K562 (cell line): Measurements from ENCODE around the gene TAS1R3. TPM values are rescaled to one million over a fixed set of nuclear protein-coding genes. Genes with fewer than 3 reads are reported as not detected.

ENCODE experiments used
- BCOR ChIP-seq: fragments of 450-650 bp; IDR thresholded peaks from 2 replicates; pipeline ENCODE4 v1.6.1; 2016
- CBX1 ChIP-seq: sonication (generic); IDR thresholded peaks from 2 replicates; pipeline ENCODE4 v1.6.1; 2016; ENCODE audit warnings: antibody characterized with exemption, low read depth, mild to moderate bottlenecking
- EGR1 ChIP-seq: fragments of 450-650 bp; conservative IDR thresholded peaks from 2 replicates; pipeline ENCODE4 v1.6.1; 2017; ENCODE audit warnings: mild to moderate bottlenecking
- IRF2 ChIP-seq: sonication (generic); formaldehyde crosslinking; IDR thresholded peaks from 2 replicates; pipeline ENCODE4 v1.8.1; 2022; ENCODE audit warnings: mild to moderate bottlenecking, missing genetic modification reagents
- KDM2B ChIP-seq: fragments of 250-450 bp; sonication (Bioruptor Pico); IDR thresholded peaks from 2 replicates; pipeline ENCODE4 v1.8.0; 2021; ENCODE audit warnings: mild to moderate bottlenecking, moderate library complexity
- MAX ChIP-seq: sonication (generic); formaldehyde crosslinking; IDR thresholded peaks from 2 replicates; pipeline ENCODE4 v1.9.0; 2022; ENCODE audit warnings: mild to moderate bottlenecking, missing genetic modification reagents
- MAZ ChIP-seq, 2 experiments: fragments of 450-650 bp in 1 of 2; sonication (generic) in 1 of 2; formaldehyde crosslinking; IDR thresholded peaks in 1 of 2; conservative IDR thresholded peaks in 1 of 2; 2 replicates each; pipeline versions ENCODE4 v1.4.0 to v1.5.0; 2020; ENCODE audit warnings: mild to moderate bottlenecking in 1 of 2, missing genetic modification reagents in 1 of 2
- MYBL2 ChIP-seq, 2 experiments: fragments of 450-650 bp in 1 of 2; sonication (generic) in 1 of 2; formaldehyde crosslinking in 1 of 2; IDR thresholded peaks; 2 replicates each; pipeline versions ENCODE4 v1.6.1 to v1.8.1; 2017 to 2022; ENCODE audit warnings: borderline replicate concordance in 1 of 2, inconsistent platforms in 1 of 2, low read depth in 1 of 2, mild to moderate bottlenecking in 1 of 2, missing genetic modification reagents in 1 of 2, moderate library complexity in 1 of 2
- SNRNP70 ChIP-seq: fragments of 200-400 bp; formaldehyde crosslinking; optimal IDR thresholded peaks from 2 replicates; pipeline ENCODE3; 2017; ENCODE audit warnings: low read depth, low read length
- SPI1 ChIP-seq: IDR thresholded peaks from 2 replicates; pipeline ENCODE4 v1.6.1; 2011; ENCODE audit warnings: low read depth, low read length, control low read depth, borderline replicate concordance
- TGIF2 ChIP-seq: sonication (generic); formaldehyde crosslinking; IDR thresholded peaks from 2 replicates; pipeline ENCODE4 v1.8.1; 2022; ENCODE audit warnings: mild to moderate bottlenecking, missing genetic modification reagents, moderate library complexity
- polyA plus RNA-seq, 8 experiments: library from polyadenylated mRNA; depleted of rRNA in 4 of 8; stranded (reverse) in 5 of 8; unstranded in 3 of 8; fragments of >200 nt; fragmentation: Nextera tagmentation in 2 of 8; fragmentation: Illumina TruSeq in 1 of 8; extraction: Ambion mirVana in 2 of 8; extraction: Trizol in 1 of 8; gene quantifications; 2 replicates each; pipeline versions ENCODE4 v1.2.1 to v1.2.3, GENCODE V29; 2011 to 2014; ENCODE audit warnings: inconsistent platforms in 1 of 8, missing spikeins in 1 of 8
- total RNA-seq, 7 experiments: library from RNA; depleted of rRNA in 6 of 7; stranded (reverse); fragments of >200 nt in 6 of 7; fragmentation: Illumina TruSeq in 2 of 7; extraction: Trizol in 2 of 7; gene quantifications; 2 replicates each; pipeline versions ENCODE4 v1.2.1 to v1.2.3, GENCODE V29; 2011 to 2021; ENCODE audit warnings: low replicate concordance in 1 of 7
- TF ChIP-seq, protein P1 (sequence below), 2 experiments: fragments of 450-650 bp; formaldehyde crosslinking in 1 of 2; IDR thresholded peaks; 2 replicates each; pipeline versions ENCODE4 v1.4.0 to v1.6.1; 2014 to 2020; ENCODE audit warnings: mild to moderate bottlenecking in 2 of 2, borderline replicate concordance in 1 of 2, low read depth in 1 of 2
- TF ChIP-seq, protein P2 (sequence below): sonication (generic); formaldehyde crosslinking; IDR thresholded peaks from 2 replicates; pipeline ENCODE4 v1.8.1; 2023; ENCODE audit warnings: mild to moderate bottlenecking, missing genetic modification reagents

Gene TAS1R3
- total and polyA plus RNA-seq, 9 of the 15 experiments (the other 6 are each of a cell fraction or from before 2014, with no cell fraction given): 0.07 to 0.13 TPM; not detected in 7

- TF ChIP-seq, protein P1, sequence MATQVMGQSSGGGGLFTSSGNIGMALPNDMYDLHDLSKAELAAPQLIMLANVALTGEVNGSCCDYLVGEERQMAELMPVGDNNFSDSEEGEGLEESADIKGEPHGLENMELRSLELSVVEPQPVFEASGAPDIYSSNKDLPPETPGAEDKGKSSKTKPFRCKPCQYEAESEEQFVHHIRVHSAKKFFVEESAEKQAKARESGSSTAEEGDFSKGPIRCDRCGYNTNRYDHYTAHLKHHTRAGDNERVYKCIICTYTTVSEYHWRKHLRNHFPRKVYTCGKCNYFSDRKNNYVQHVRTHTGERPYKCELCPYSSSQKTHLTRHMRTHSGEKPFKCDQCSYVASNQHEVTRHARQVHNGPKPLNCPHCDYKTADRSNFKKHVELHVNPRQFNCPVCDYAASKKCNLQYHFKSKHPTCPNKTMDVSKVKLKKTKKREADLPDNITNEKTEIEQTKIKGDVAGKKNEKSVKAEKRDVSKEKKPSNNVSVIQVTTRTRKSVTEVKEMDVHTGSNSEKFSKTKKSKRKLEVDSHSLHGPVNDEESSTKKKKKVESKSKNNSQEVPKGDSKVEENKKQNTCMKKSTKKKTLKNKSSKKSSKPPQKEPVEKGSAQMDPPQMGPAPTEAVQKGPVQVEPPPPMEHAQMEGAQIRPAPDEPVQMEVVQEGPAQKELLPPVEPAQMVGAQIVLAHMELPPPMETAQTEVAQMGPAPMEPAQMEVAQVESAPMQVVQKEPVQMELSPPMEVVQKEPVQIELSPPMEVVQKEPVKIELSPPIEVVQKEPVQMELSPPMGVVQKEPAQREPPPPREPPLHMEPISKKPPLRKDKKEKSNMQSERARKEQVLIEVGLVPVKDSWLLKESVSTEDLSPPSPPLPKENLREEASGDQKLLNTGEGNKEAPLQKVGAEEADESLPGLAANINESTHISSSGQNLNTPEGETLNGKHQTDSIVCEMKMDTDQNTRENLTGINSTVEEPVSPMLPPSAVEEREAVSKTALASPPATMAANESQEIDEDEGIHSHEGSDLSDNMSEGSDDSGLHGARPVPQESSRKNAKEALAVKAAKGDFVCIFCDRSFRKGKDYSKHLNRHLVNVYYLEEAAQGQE (IDR thresholded peaks at IDR 0.05; ENCODE audit: borderline replicate concordance): no peak
- TF ChIP-seq, protein P1 (CRISPR knock-in tag; IDR thresholded peaks at IDR 0.05; ENCODE audit: low read depth): no peak
- TF ChIP-seq, protein P2, sequence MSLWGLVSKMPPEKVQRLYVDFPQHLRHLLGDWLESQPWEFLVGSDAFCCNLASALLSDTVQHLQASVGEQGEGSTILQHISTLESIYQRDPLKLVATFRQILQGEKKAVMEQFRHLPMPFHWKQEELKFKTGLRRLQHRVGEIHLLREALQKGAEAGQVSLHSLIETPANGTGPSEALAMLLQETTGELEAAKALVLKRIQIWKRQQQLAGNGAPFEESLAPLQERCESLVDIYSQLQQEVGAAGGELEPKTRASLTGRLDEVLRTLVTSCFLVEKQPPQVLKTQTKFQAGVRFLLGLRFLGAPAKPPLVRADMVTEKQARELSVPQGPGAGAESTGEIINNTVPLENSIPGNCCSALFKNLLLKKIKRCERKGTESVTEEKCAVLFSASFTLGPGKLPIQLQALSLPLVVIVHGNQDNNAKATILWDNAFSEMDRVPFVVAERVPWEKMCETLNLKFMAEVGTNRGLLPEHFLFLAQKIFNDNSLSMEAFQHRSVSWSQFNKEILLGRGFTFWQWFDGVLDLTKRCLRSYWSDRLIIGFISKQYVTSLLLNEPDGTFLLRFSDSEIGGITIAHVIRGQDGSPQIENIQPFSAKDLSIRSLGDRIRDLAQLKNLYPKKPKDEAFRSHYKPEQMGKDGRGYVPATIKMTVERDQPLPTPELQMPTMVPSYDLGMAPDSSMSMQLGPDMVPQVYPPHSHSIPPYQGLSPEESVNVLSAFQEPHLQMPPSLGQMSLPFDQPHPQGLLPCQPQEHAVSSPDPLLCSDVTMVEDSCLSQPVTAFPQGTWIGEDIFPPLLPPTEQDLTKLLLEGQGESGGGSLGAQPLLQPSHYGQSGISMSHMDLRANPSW (CRISPR knock-in tag): peak; percentile 84; the same call in 1 of the 2 replicates
- TF ChIP-seq KDM2B (CRISPR knock-in tag) (peak; percentile 87; the same call in 1 of the 2 replicates), TGIF2 (CRISPR knock-in tag) (peak; percentile 99), MAZ (CRISPR knock-in tag; conservative IDR thresholded peaks at IDR 0.05 in 1 of 2, IDR thresholded peaks at IDR 0.05 in 1 of 2) (peak; percentile 77 to 89), MAX (CRISPR knock-in tag) (peak; percentile 85), EGR1 (peak; percentile 70), IRF2 (no peak), SNRNP70 (no peak), BCOR (no peak), MYBL2 (IDR thresholded peaks at IDR 0.05; ENCODE audit: low read depth) (no peak), MYBL2 (CRISPR knock-in tag; IDR thresholded peaks at IDR 0.05; ENCODE audit: borderline replicate concordance) (no peak), SPI1 (no peak), CBX1 (no peak; the same call in 1 of the 2 replicates)
Measured at GRCh38 chr1:1307923-1308755, 22.9 kb upstream of the TAS1R3 start, which contains the start of the genes ACAP3 and PUSL1 (continued).
